ENCODE data around the gene PIP4K2C. TPM values are rescaled to one million over a fixed set of nuclear protein-coding genes. Genes with fewer than 3 reads are reported as not detected.
"Not testable (repeated sequence)": the region's sequence is repeated elsewhere in the genome, so short reads cannot be mapped to it uniquely, and the experiment has no call there.

The PIP4K2C gene
- polyA plus RNA-seq, 3 donors = 37.2 to 45.5 (median 37.9) TPM

DNA sequence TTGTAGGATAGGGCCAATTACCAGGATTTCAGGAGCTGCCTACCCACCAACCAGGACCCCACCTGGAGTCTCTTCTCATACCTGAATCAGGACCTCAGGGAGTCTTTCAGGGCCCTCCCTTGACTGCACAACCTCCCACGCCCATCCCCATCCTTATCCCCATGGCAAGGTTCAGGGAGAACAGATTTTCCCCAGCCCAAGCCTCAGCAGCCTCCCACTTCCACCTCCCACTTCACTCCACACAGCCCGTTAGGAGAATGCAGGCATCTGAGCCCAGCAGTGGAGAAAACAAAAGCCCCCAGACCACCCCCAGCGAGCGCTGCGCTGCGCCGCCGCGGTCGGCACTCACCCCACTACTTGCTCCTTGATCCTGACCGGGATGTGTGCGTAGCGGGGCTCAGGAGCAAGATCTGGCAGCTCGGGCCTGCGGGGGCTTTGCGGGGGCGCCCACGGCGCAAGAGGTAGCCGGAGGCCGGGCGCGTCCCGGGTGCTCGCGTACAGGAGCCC lies 40.6 kb downstream of the PIP4K2C start:
- no peak for DNase-seq

DNA sequence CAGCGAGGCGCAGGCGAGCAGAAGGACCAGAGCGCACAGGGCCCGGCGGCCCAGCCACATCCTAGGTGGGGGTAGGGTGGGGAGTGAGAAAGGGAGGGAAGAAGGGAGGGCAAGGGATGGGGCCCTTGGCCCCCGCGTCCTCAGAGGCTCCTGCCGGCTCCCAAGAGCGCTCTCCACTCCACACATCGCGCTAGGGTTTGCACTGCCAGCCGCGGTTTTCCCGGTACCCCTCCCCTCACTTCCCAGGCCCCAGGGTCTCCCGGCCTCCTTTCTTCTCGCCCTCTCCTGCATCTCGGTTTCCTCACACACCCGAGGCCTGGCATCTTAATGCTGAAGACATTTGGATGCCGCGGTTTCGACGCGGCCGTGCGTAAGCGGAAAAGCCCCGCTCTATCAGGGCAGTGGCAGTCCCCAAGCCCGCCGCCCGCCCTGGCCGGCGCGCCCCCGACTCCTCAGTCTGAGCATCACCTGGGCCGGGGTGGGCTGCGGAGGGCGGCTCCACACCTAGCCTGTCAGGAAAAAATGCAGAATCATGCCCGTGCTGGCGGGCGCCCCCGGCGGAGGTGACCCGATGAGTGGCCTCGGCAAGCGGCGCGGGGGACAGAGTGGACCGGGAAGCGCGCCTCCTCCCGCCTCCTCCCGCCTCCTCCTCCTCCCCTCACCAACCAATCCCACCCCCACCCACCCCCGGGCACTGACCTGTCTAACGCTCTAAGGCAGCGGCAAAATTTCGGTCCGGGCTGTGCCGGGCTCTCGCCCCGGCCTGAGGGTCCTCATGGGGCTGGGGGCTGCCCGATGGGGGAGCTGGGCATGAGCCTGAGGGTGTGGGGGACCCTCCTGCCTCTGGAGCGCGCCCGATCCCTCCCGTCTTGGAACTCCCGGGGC lies 41.3 kb downstream of the PIP4K2C start:
- no peak for DNase-seq

DNA sequence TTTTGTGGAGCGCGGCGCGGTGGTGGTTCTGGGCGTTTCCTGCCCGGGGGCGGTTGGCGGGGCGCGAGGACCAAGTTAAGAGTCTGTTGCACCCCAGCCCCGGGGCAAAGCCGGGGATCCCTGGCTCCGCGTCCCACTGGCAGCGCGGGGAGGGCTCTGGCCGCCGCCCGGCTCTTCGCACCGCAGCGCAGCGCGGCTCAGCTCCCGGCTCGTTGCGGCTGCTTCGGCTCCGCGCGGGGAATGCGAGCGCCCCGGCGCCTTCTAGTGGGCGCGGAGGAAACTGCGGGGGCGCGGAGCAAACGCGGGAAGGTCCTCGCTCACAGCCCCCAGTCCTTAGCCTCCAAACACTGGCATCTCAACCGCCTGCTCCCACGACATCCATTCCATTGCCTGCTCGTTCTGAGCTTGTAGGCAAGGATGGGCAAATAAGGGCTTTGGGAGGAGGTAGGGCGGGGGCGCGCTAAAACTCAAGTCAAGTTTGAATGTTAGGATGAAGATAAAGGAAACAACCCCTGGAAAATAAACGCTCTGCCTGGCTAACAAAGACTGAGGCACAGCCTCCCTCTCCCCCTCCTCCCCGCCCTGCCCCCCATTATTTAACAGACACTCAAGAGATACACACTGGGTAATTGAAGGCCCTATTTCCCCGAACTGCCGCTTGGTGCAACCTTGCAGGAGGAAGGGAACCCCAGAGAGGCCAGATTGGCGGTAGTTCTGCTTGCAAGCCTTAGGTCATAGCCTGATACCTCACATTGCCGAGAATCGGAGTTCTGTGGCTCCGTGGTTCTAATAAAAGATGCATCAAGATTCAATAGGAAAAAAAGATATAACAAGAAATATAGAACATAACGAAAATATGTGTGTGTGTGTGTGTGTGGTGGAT lies 42.2 kb downstream of the PIP4K2C start, which contains the start of gene B4GALNT1:
Gene B4GALNT1 (minus strand): TSS at position 244 of the 883 bp plus-strand sequence. CDS start 1,069 bp downstream, outside the sequence.
- DNase-seq = no peak

DNA sequence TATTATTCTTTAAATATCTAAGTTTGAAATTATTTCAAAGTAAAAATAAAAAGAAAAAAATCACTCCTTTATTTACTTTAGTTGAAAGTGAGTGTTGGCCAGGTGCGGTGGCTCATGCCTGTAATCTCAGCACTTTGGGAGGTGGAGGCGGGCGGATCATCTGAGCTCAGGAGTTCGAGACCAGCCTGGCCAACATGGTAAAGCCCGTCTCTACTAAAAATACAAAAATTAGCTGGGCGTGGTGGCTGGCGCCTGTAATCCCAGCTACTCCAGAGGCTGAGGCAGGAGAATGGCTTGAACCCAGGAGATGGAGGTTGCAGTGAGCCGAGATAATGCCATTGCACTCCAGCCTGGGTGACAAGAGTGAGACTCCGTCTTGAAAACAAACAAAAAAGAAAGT lies 45.7 kb downstream of the PIP4K2C start:
- DNase-seq = not testable (repeated sequence)

DNA sequence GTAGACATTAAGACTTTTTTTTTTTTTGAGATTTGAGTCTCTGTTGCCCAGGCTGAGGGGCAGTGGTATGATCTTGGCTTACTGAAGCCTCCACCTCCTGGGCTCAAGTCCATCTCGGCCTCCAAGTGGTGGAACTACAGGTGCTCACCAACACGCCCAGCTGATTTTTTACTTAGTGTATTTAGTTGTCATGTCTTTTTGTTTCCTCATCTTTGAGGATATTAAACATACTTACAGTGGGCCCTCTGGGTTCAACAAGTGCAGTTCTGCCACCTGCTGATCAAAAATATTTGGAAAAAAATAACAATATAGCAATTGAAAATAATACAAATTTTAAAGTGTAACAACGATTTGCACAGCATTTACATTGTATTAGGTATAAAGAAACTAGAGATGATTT lies 46.4 kb downstream of the PIP4K2C start:
- no peak for DNase-seq

DNA sequence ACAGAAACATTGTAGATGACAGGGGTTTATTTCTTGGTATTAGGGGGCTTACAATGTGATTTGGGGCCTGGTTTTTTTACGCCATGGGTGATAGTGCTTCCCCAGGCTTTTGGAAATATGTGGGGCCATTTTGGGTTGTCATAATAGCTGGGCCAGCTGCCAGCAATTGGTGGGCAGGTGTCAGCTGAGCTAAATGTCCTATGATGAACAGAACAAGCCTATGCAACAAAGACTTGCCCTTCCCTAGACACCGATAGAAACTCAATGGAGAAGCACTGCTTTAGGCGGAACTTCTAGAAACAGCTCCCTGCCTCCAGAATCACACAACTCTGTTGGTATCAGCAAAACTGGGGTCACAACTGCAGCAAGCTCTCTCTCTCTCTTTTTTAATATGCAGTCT lies 47.1 kb downstream of the PIP4K2C start:
- DNase-seq = no peak

DNA sequence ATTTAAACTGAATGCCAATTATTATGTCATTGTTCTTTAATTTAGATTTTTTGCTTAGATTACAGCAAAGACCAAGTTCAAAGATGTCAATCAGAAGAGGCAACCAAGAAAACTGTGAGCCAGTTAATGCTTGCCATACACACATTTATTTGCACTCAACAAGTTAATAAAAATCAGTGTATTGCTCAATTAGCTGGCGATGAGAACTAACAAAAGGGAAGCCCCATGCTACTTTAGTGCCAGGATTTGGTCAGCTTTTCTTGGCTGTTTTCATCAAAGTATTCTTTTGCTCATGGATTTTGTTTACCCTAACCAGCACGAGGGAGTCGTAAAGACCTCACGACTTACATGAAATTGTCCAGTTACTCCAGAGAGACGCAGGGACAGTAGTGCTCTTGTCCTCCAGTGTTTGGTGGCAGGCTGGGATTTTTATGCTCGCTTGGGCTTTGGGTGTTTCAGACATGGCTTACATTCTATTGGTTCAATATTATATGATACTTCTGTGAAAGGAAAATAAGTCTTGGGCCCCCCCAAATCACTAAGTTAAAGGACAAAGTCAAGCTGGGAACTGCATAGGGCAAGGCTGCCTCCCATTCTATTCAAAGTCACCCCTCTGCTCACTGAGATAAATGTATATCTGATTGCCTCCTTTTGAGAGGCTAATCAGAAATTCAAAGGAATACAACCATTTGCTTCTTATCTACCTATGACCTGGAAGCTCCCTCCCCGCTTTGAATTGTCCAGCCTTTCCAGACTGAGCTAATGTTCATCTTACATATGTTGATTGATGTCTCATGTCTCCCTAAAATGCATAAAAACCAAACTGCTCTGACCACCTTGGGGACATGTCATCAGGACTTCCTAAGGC lies 49.4 kb downstream of the PIP4K2C start:
- DNase-seq = no peak

DNA sequence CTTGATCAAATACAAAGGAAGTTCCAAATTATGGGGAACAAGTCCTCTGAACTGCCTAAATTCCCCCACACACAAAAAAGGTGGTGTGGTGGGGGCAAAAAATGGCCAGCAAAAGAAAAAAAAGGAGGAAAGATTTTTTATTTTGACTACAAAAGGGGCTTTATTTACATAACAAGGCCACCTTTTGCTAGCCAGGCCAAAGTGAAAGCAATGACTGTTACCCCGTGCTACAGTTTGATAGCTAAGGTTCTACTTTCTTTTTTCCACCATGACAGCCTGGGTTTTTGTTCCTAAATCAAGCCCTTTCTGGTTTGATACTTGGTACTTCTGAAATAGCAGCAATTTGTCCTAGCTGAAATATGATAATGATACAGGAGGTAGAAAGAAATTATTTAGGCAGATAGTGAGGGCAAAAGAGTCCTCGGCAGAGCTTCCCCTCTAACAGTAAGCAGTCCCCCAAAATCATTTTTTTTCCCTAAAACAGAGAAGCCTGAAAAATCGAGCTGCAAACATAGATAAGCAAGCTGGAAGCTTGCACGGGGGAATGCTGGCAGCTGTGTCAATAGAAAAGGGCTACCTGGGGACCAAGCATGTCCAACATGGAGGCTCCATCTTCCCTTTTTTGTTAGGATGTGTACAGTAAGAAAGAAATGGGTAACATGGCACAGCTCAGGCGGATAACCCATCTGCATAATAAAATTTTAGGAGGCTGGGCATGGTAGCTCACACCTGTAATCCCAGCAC lies 50.9 kb downstream of the PIP4K2C start:
- no peak for DNase-seq

DNA sequence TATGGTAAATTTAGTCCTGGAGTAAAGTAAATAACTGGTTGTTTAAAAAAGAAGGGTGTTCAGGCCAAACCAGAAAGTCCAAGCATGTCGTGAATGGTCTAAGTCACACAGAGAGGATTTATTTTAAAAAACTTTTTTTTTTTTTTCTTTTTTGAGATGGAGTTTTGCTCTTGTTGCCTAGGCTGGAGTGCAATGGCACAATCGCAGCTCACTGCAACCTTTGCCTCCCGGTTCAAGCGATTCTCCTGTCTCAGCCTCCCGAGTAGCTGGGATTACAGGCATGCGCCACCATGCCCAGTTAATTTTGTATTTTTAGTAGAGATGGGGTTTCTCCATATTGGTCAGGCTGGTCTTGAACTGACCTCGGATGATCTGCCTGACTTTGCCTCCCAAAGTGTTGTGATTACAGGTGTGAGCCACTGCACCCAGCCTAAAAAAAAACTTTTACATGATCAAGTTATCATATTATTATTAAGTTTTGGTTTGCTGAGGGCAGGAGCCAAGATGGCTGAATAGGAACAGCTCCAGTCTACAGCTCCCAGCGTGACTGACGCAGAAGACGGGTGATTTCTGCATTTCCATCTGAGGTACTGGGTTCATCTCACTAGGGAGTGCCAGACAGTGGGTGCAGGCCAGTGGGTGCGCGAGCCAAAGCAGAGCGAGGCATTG lies 55.1 kb downstream of the PIP4K2C start:
- DNase-seq = not testable (repeated sequence)

DNA sequence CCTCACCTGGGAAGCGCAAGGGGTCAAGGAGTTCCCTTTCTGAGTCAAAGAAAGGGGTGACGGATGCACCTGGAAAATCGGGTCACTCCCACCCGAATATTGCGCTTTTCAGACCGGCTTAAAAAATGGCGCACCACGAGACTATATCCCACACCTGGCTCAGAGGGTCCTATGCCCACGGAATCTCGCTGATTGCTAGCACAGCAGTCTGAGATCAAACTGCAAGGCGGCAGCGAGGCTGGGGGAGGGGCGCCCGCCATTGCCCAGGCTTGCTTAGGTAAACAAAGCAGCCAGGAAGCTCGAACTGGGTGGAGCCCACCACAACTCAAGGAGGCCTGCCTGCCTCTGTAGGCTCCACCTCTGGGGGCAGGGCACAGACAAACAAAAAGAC lies 55.7 kb downstream of the PIP4K2C start:
- DNase-seq = not testable (repeated sequence)

Other genes with a start within 250 kb of the PIP4K2C start
- 10 to 100 TPM; 58.3 to 97.0 (median 88.7) TPM for gene R3HDM2, start 160.1 kb upstream of the PIP4K2C start, polyA plus RNA-seq (ENCODE audit: insufficient read length in 3 of 3)
- gene INHBC, start 156.4 kb upstream of the PIP4K2C start, polyA plus RNA-seq (ENCODE audit: insufficient read length in 3 of 3) = under 1 TPM; 0.22 to 0.27 (median 0.26) TPM
- gene INHBE, start 135.9 kb upstream of the PIP4K2C start, polyA plus RNA-seq (ENCODE audit: insufficient read length in 3 of 3) = under 1 TPM; 0.53 to 0.77 (median 0.53) TPM
- 10 to 100 TPM; 20.2 to 21.2 (median 20.5) TPM for gene GLI1, start 131.4 kb upstream of the PIP4K2C start, polyA plus RNA-seq (ENCODE audit: insufficient read length in 3 of 3)
- 1 to 10 TPM; 2.8 to 3.4 (median 3.3) TPM for gene ARHGAP9, start 111.3 kb upstream of the PIP4K2C start, polyA plus RNA-seq (ENCODE audit: insufficient read length in 3 of 3)
- gene MARS1, start 103.1 kb upstream of the PIP4K2C start, polyA plus RNA-seq (ENCODE audit: insufficient read length in 3 of 3) = 100 to 1,000 TPM; 121 to 137 (median 133) TPM
- 10 to 100 TPM; 27.5 to 31.3 (median 31.2) TPM for gene DDIT3, start 70.7 kb upstream of the PIP4K2C start, polyA plus RNA-seq (ENCODE audit: insufficient read length in 3 of 3)
- gene MBD6, start 68.4 kb upstream of the PIP4K2C start, polyA plus RNA-seq (ENCODE audit: insufficient read length in 3 of 3) = 10 to 100 TPM; 61.1 to 96.4 (median 80.6) TPM
- 100 to 1,000 TPM; 162 to 175 (median 171) TPM for gene DCTN2, start 44.0 kb upstream of the PIP4K2C start, polyA plus RNA-seq (ENCODE audit: insufficient read length in 3 of 3)
- under 1 TPM; 0.41 to 0.68 (median 0.65) TPM for gene KIF5A, start 41.1 kb upstream of the PIP4K2C start, polyA plus RNA-seq (ENCODE audit: insufficient read length in 3 of 3)
- 10 to 100 TPM; 61.2 to 67.0 (median 63.0) TPM for gene DTX3, start 13.6 kb downstream of the PIP4K2C start, polyA plus RNA-seq (ENCODE audit: insufficient read length in 3 of 3)
- 10 to 100 TPM; 24.9 to 33.9 (median 33.4) TPM for gene ARHGEF25, start 20.2 kb downstream of the PIP4K2C start, polyA plus RNA-seq (ENCODE audit: insufficient read length in 3 of 3)
- 1 to 10 TPM in 1 of 3 donors, under 1 TPM in 2; 0.87 to 1.1 (median 0.94) TPM for gene B4GALNT1, start 42.0 kb downstream of the PIP4K2C start, polyA plus RNA-seq (ENCODE audit: insufficient read length in 3 of 3)
- 100 to 1,000 TPM; 197 to 226 (median 220) TPM for gene OS9, start 102.9 kb downstream of the PIP4K2C start, polyA plus RNA-seq (ENCODE audit: insufficient read length in 3 of 3)
- 1 to 10 TPM in 2 of 3 donors, under 1 TPM in 1; 0.93 to 1.9 (median 1.5) TPM for gene AGAP2, start 147.6 kb downstream of the PIP4K2C start, polyA plus RNA-seq (ENCODE audit: insufficient read length in 3 of 3)
- 10 to 100 TPM; 81.2 to 99.3 (median 93.6) TPM for gene TSPAN31, start 153.8 kb downstream of the PIP4K2C start, polyA plus RNA-seq (ENCODE audit: insufficient read length in 3 of 3)
- 100 to 1,000 TPM; 244 to 266 (median 256) TPM for gene CDK4, start 161.1 kb downstream of the PIP4K2C start, polyA plus RNA-seq (ENCODE audit: insufficient read length in 3 of 3)
- gene MARCHF9, start 163.9 kb downstream of the PIP4K2C start, polyA plus RNA-seq (ENCODE audit: insufficient read length in 3 of 3) = 10 to 100 TPM; 17.7 to 24.1 (median 23.4) TPM
- 1 to 10 TPM in 2 of 3 donors, under 1 TPM in 1; 0.80 to 2.4 (median 1.6) TPM for gene CYP27B1, start 175.9 kb downstream of the PIP4K2C start, polyA plus RNA-seq (ENCODE audit: insufficient read length in 3 of 3)
- 10 to 100 TPM; 28.0 to 35.8 (median 31.3) TPM for gene METTL1, start 180.9 kb downstream of the PIP4K2C start, polyA plus RNA-seq (ENCODE audit: insufficient read length in 3 of 3)
- 10 to 100 TPM in 2 of 3 donors, 1 to 10 TPM in 1; 9.3 to 13.7 (median 13.4) TPM for gene EEF1AKMT3, start 181.4 kb downstream of the PIP4K2C start, polyA plus RNA-seq (ENCODE audit: insufficient read length in 3 of 3)
- gene TSFM, start 191.6 kb downstream of the PIP4K2C start, polyA plus RNA-seq (ENCODE audit: insufficient read length in 3 of 3) = 10 to 100 TPM; 38.7 to 46.9 (median 45.0) TPM
- 10 to 100 TPM in 2 of 3 donors, 1 to 10 TPM in 1; 8.6 to 20.7 (median 19.9) TPM for gene AVIL, start 227.5 kb downstream of the PIP4K2C start, polyA plus RNA-seq (ENCODE audit: insufficient read length in 3 of 3)